Activated effector memory CD4-positive, alpha-beta T cell treated with Interleukin-2 at 50 U/mL for 16 hours (primary cell): Measurements from ENCODE around the gene MRI1.
"Not testable (repeated sequence)": the region's sequence is repeated elsewhere in the genome, so short reads cannot be mapped to it uniquely, and the experiment has no call there.

ENCODE experiments used
- DNase-seq: peaks from one replicate; pipeline ENCODE4 v3.0.0-alpha.2; 2020

Gene MRI1

GRCh38 chr19:13764101-13764807, at the start of gene MRI1:
Gene MRI1 (plus strand): TSS chr19:13764522. CDS start chr19:13764589, 67 bp downstream.
- peak; percentile 45 for DNase-seq

DNA sequence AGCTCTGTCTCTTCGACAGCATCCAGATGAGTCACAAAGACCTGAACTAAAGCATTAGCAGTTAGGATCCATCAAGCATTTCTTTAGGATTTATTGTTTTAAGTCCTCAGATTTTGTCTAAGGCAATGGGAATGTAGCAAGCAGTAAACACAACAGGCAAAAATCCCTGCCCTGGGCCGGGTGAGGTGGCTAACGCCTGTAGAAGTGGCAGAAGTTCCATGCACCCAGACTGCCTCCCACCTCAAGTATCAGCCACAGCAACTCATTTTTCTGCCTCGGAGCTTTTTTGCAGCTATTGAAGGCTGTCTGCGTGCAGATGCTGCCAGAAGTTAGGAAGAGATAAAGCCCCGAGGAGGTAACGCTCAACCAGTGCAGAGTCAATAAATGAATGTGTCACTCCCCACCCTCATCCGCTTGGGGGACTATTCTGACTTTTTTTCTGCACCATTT, 47.1 kb upstream of the MRI1 start:
- no peak for DNase-seq

DNA sequence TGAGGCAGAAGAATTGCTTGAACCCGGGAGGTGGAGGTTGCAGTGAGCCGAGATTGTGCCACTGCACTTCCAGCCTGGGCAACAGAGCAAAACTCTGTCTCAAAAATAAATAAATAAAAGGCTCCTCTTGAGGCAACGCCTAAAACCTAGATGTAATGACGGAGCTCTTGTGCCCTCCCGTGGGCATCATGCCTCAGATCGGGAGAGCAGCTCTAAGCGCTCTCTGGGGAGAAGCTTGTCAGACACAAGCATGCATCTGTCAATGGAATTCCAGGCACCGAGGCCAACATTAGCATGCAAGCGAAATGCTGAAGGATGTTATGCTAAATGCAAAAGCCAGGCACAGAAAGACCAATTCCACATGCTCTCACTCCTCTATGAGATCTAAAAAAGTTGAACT, 45.6 kb upstream of the MRI1 start:
- DNase-seq = no peak

GRCh38 chr19:13722146-13722545, 42.2 kb upstream of the MRI1 start:
- DNase-seq = no peak

GRCh38 chr19:13723206-13723605, 41.1 kb upstream of the MRI1 start:
- DNase-seq = no peak

- no peak for DNase-seq
Observed at GRCh38 chr19:13726323-13726722, 38.0 kb upstream of the MRI1 start.

- no peak for DNase-seq
Observed at GRCh38 chr19:13727798-13728197, 36.5 kb upstream of the MRI1 start.

- no peak for DNase-seq
Observed at GRCh38 chr19:13729859-13730258, 34.5 kb upstream of the MRI1 start.

DNA sequence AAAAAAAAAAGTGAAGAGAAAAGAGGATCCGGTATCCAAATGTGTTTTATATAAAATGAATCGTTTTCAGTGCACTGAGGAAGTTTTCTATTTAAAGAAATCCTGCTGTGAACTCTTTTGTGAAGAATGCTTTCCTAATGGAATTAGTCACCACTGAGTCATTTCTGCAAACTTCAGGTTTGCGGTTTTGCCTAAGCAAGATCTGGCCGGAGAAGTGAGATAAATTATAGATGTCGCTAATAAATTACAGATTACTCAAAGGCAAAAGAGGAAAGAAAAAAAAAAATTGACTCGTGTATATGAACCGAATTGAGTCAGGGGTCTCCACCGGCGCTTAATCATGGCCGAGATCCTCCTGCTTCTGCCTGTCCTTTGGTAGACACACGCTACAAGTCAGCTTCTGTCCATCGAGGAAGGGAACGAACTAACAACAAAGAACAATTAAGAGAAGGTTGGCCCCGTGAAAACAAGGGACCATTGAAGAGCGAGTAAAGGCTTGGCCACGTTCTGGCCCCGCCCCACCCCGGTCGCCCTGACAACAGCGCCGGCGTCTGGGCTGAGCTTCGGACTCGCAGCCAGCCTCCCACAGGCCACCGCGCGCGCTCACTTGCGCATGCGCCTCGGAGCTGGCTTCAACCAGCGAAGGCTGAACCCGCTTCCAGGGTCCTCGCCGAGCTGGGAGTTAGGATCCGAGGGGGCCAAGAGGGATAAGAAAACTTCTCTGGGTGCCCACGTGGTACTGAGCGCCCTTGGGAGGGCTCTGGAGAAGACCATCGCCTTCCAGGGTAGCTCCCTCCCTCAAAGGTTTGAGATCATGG, 33.0 kb upstream of the MRI1 start:
- DNase-seq = peak; percentile 93

GRCh38 chr19:13732337-13732736, 32.0 kb upstream of the MRI1 start:
- DNase-seq = no peak

DNA sequence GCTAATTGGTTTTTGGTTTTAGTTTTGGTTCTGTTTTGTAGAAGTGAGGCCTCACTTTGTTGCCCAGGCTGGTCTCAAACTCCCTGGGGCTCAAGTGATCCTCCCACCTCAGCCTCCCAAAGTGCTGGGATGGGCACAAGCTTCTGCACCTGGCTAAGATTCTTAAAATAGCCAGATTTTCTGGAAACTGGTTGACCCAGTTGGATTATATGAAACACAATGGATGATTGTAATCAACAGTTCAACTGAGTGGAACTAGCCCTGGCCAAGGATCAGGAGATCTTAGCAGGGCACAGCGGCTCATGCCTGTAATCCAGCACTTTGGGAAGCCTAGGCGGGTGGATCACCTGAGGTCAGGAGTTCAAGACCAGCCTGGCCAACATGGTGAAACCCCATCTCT, 29.6 kb upstream of the MRI1 start:
- no peak for DNase-seq

DNA sequence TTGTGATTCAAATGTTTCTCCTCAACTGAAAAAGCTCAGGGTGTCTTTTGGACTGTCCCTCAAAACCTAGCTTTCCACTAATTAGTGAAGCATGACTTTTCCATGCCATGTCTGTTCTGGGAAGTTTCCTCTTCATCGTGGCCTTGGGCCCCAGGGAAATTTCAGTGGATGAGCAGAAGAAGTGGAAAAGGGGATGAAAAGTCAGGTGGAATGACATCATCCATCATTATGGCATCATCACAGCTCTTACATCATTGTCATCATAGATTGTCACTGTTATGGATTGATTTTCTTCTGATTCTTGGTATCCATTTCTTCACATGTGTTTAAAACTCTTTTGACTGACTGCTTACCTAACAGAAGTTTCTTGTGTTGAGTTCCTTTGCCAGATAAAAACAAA, 26.2 kb upstream of the MRI1 start:
- no peak for DNase-seq

DNA sequence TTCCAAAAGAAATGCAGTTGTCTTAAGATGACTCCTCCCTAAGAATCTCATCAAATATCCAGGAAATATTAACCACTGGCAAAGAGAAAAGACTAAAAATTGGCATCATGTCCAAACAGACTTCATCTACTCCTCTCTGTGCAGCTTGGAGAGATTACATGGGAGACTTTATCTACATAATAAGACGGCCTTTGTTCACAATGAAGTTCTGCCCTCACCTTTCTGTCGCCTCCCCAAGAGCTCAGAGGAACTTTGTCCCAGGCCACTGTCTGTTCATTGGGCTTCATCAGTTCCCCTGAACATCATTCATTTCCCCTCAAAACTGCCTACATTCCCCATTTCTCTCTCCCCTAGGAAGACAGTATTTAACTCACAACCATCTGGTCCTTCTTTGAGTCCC, 22.4 kb upstream of the MRI1 start:
- no peak for DNase-seq

- DNase-seq = no peak
Observed at GRCh38 chr19:13742756-13743155, 21.6 kb upstream of the MRI1 start.

- no peak for DNase-seq
Observed at GRCh38 chr19:13744174-13744573, 20.1 kb upstream of the MRI1 start.

- DNase-seq = no peak
Observed at GRCh38 chr19:13747098-13747453, 17.2 kb upstream of the MRI1 start.

- no peak for DNase-seq
Observed at GRCh38 chr19:13748169-13748828, 16.0 kb upstream of the MRI1 start.

- DNase-seq = no peak
Observed at GRCh38 chr19:13751436-13751835, 12.9 kb upstream of the MRI1 start.

DNA sequence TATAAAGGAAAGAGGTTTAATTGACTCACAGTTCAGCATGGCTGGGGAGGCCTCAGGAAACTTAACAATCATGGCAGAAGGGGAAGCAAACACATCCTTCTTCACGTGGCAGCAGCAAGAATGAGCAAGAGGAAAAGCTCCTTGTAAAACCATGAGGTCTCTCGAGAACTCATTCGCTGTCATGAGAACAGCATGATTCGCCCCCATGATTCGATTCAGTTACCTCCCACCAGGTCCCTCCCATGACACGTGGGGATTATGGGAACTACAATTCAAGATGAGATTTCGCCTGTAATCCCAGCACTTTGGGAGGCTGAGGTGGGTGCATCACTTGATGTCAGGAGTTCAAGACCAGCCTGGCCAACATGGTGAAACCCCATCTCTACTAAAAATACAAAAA, 10.7 kb upstream of the MRI1 start:
- DNase-seq = not testable (repeated sequence)

GRCh38 chr19:13756210-13756609, 8.1 kb upstream of the MRI1 start:
- no peak for DNase-seq

DNA sequence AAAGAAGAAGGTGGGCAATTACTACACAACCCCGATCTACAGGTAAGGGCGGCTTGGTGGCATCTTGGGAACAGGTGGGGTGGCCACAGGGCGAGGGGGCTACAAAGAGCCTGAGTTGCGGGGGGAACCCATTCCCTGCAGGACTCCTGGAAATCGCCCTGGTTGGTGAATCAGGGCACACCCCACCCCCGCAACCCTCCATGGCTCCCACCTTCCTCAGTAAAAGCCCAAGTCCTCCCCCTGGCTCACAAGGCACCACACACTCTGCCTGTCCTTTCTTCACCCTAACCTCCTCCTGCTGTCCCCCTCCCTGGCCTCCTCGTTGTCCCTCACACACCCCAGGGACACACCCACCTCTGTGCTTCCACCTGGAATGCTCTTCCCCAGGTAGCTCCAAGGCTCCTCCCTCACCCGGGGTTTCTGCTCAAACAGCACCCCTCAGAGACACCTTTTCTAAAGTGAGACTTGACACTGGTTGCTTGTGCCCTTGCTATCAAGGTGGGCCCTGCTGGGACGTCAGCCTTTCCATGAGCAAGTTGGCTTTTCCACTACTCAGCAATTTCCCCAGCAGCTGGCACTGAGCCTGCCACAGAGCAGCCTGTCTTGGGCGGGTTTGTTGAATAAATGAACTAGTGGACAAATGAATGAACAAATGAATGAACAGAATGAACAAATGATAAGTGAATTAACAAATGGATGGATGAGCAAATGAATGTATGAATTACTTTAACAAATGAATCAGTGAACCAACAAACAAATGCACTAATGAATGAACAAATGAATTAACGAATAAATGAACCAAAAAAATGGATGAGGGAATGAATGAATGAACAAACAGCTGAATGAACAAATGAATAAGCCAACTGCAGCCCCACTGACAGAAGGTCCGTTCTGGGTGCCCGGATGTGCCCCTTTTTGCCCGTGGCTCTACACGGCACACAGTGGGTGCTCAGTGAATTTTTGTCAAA, 6.2 kb upstream of the MRI1 start:
- DNase-seq = no peak

- DNase-seq = no peak
Observed at GRCh38 chr19:13758795-13759194, 5.5 kb upstream of the MRI1 start.

DNA sequence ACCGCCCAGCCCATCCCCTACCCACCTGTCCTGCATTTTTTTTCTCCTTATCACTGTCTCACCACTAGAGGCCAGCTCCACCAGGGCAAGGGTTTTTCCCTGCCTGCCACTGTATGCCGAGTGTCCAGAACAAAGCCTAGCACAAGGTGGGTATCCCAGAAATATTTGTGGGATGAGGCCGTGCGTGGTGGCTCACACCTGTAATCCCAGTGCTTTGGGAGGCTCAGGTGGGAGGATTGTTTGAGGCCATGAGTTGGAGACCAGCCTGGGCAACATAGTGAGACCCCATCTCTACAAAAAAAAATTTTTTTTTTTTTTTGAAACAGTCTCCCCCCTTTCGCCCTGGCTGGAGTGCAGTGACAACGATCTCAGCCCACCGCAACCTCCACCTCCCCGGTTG, 2.9 kb upstream of the MRI1 start:
- DNase-seq = no peak
